Endothelial cell of umbilical vein (primary cell): ENCODE results near the gene SALL2. TPM values are rescaled to one million over a fixed set of nuclear protein-coding genes. Genes with fewer than 3 reads are reported as not detected.

ENCODE experiments used
- Bru-seq: library from RNA; stranded (reverse); fragments of 400-500 nt; gene quantifications from one replicate; lab custom pipeline; 2021; lab: Mats Ljungman, UMichigan
- BruChase-seq, 2 experiments: library from RNA; stranded (reverse); fragments of 400-500 nt; gene quantifications; one replicate each; lab custom pipeline; 2021; lab: Mats Ljungman, UMichigan
- BruUV-seq: library from RNA; stranded (reverse); fragments of 400-500 nt; replicated peaks from 2 replicates; lab custom pipeline; 2021; lab: Mats Ljungman, UMichigan
- CTCF ChIA-PET: fragments of 300-600, 350-600 bp; sonication (Branson Sonifier 250); formaldehyde crosslinking; loops from one replicate; lab custom pipeline; 2021; ENCODE audit warnings: antibody characterized with exemption, inconsistent platforms; lab: Charles Lee
- POLR2A ChIA-PET: fragments of 300-600, 350-600 bp; sonication (Branson Sonifier 250); formaldehyde crosslinking; loops from one replicate; lab custom pipeline; 2021; ENCODE audit warnings: antibody characterized with exemption, inconsistent platforms; lab: Charles Lee
- DNase-seq: peaks from one replicate; pipeline ENCODE4 v3.0.0-alpha.2; 2011; ENCODE audit warnings: low read depth, low spot score
- FAIRE-seq: peaks from 2 replicates; lab custom pipeline; 2011; peaks lifted over from hg19 to GRCh38; lab: Jason Lieb, UNC
- H2AFZ ChIP-seq: 2 replicates; pipeline ENCODE4 v1.6.0; 2012; ENCODE audit warnings: low read depth, low read length, control low read depth, inconsistent platforms
- H3K27ac ChIP-seq: 2 replicates; pipeline ENCODE4 v1.5.1; 2011; ENCODE audit warnings: low read depth, mild to moderate bottlenecking, control low read depth, low read length, moderate library complexity; ENCODE audit not compliant: insufficient read depth
- H3K27me3 ChIP-seq, 2 experiments: 2 replicates each; pipeline versions ENCODE4 v1.6.0 to v1.6.1; 2011; ENCODE audit warnings: low read length in 2 of 2, mixed read lengths in 1 of 2; ENCODE audit not compliant: control insufficient read depth in 2 of 2, insufficient read depth in 2 of 2
- H3K36me3 ChIP-seq, 2 experiments: 2 replicates in 1 of 2; 3 replicates in 1 of 2; pipeline ENCODE4 v1.5.1; 2011; ENCODE audit warnings: low read length in 2 of 2, mild to moderate bottlenecking in 1 of 2, moderate library complexity in 1 of 2; ENCODE audit not compliant: control insufficient read depth in 2 of 2, insufficient read depth in 2 of 2; ENCODE audit errors: extremely low read depth in 1 of 2
- H3K4me1 ChIP-seq: 3 replicates; pipeline ENCODE4 v1.5.1; 2011; ENCODE audit warnings: mild to moderate bottlenecking, low read length; ENCODE audit not compliant: control insufficient read depth, insufficient read depth; ENCODE audit errors: extremely low read depth
- H3K4me2 ChIP-seq: 2 replicates; pipeline ENCODE4 v1.6.1; 2011; ENCODE audit warnings: low read length, control low read depth, mixed read lengths; ENCODE audit not compliant: insufficient read depth
- H3K4me3 ChIP-seq, 3 experiments: fragments of 200-600 bp in 1 of 3; sonication (generic), shearing (Covaris generic) in 1 of 3; replicated peaks in 1 of 3; 2 replicates each; pipeline ENCODE4 v1.5.1; 2011 to 2016; ENCODE audit warnings: control low read depth in 3 of 3, low read length in 3 of 3, mild to moderate bottlenecking in 2 of 3, inconsistent platforms in 1 of 3, low read depth in 1 of 3, moderate library complexity in 1 of 3; ENCODE audit not compliant: insufficient read depth in 1 of 3
- H3K79me2 ChIP-seq: 2 replicates; pipeline ENCODE4 v1.6.0; 2012; ENCODE audit warnings: low read length, inconsistent platforms; ENCODE audit not compliant: control insufficient read depth, insufficient read depth
- H3K9ac ChIP-seq: replicated peaks from 2 replicates; pipeline ENCODE3; 2011; ENCODE audit warnings: low read length, control low read depth; ENCODE audit not compliant: insufficient read depth; ENCODE audit errors: extremely low read depth
- H3K9me1 ChIP-seq: replicated peaks from 3 replicates; pipeline ENCODE4 v1.6.0; 2011; ENCODE audit warnings: mild to moderate bottlenecking, low read length; ENCODE audit not compliant: control insufficient read depth, insufficient read depth; ENCODE audit errors: extremely low read depth
- H3K9me3 ChIP-seq: replicated peaks from 2 replicates; pipeline ENCODE4 v1.5.1; 2012; ENCODE audit warnings: low read length, inconsistent platforms; ENCODE audit not compliant: control insufficient read depth, insufficient read depth
- H4K20me1 ChIP-seq: replicated peaks from 2 replicates; pipeline ENCODE3; 2011; ENCODE audit warnings: mild to moderate bottlenecking, low read length; ENCODE audit not compliant: control insufficient read depth, insufficient read depth; ENCODE audit errors: extremely low read depth
- EZH2 ChIP-seq: IDR thresholded peaks from 2 replicates; pipeline ENCODE4 v1.6.1; 2012; ENCODE audit warnings: borderline replicate concordance, low read depth, mild to moderate bottlenecking, moderate library complexity, low read length, inconsistent platforms; ENCODE audit not compliant: severe bottlenecking
- FOS ChIP-seq: IDR thresholded peaks from 2 replicates; pipeline ENCODE4 v1.6.1; 2011; ENCODE audit warnings: mild to moderate bottlenecking, low read length, moderate library complexity, borderline replicate concordance; ENCODE audit not compliant: insufficient read depth
- GATA2 ChIP-seq: IDR thresholded peaks from 2 replicates; pipeline ENCODE4 v1.7.0; 2011; ENCODE audit warnings: low read depth, mild to moderate bottlenecking, moderate library complexity, mixed read lengths, low read length; ENCODE audit not compliant: insufficient read length, insufficient read depth
- JUN ChIP-seq: IDR thresholded peaks from 2 replicates; pipeline ENCODE4 v1.6.1; 2011; ENCODE audit warnings: borderline replicate concordance, low read depth; ENCODE audit not compliant: insufficient read length, insufficient read depth
- MYC ChIP-seq: IDR thresholded peaks from one replicate; pipeline ENCODE4 v1.6.1; 2011; ENCODE audit warnings: mild to moderate bottlenecking, low read depth, low read length
- POLR2A ChIP-seq: IDR thresholded peaks from 2 replicates; pipeline ENCODE4 v1.6.1; 2012; ENCODE audit warnings: low read depth, mild to moderate bottlenecking, control low read depth, low read length
- POLR2AphosphoS5 ChIP-seq: IDR thresholded peaks from 2 replicates; pipeline ENCODE4 v1.6.1; 2012; ENCODE audit warnings: low read depth, mild to moderate bottlenecking, control low read depth, low read length, moderate library complexity; ENCODE audit not compliant: insufficient read depth
- dilution Hi-C: fragments of 300-500 bp; cut with MboI; formaldehyde crosslinking; loops from one replicate; pipeline ENCODE4 v1.15.0; 2019; ENCODE audit warnings: low sequenced_read_pairs; ENCODE audit not compliant: extremely low pct_ligation_motif_present
- intact Hi-C: fragments of 100-400 bp; cut with micrococcal nuclease; formaldehyde crosslinking; loops from one replicate; pipeline ENCODE4 v1.10.0; 2022
- long read RNA-seq: library from polyadenylated mRNA; stranded (forward); transcript quantifications from one replicate; pipeline ENCODE4 v2.0.0, GENCODE V29; 2021
- polyA minus RNA-seq, 3 experiments: library from RNA; depleted of rRNA, polyadenylated mRNA; stranded (reverse); fragments of >200 nt; gene quantifications; 1 replicate in 1 of 3; 2 replicates in 2 of 3; pipeline ENCODE4 v1.2.3, GENCODE V29; 2011
- polyA plus RNA-seq, 4 experiments: library from polyadenylated mRNA; depleted of rRNA in 3 of 4; stranded (reverse) in 3 of 4; unstranded in 1 of 4; fragments of >200 nt; gene quantifications; 2 replicates each; pipeline versions ENCODE4 v1.2.1 to v1.2.3, GENCODE V29; 2011 to 2012; ENCODE audit warnings: missing spikeins in 1 of 4
- total RNA-seq: library from RNA; stranded (reverse); gene quantifications from 2 replicates; pipeline ENCODE4 v1.2.3, GENCODE V29; 2021
- TF ChIP-seq, protein P1 (sequence below), 2 donors: IDR thresholded peaks; 1 replicate in 1 of 2; 2 replicates in 1 of 2; pipeline ENCODE4 v1.5.1; 2011; ENCODE audit warnings: low read length in 2 of 2, mild to moderate bottlenecking in 2 of 2, moderate library complexity in 2 of 2, control low read depth in 1 of 2, inconsistent platforms in 1 of 2, low read depth in 1 of 2; ENCODE audit not compliant: insufficient read depth in 1 of 2; ENCODE audit errors: extremely low read depth in 1 of 2
- TF ChIP-seq, protein P2 (sequence below): IDR thresholded peaks from 2 replicates; pipeline ENCODE4 v1.6.1; 2011; ENCODE audit not compliant: insufficient read depth, insufficient read length

The SALL2 gene
- total RNA-seq (4.6 and 6.8 TPM in 2 replicates), polyA plus RNA-seq (2.8 and 4.3 TPM in 2 replicates), polyA minus RNA-seq (3.6 and 5.2 TPM in 2 replicates), Bru-seq, nascent RNA (percentile 25 among the genes with signal in this experiment), BruChase-seq, experiment 1, labeled RNA remaining after a 6-hour chase (percentile 31 among the genes with signal in this experiment), BruChase-seq, experiment 2, labeled RNA remaining after a 2-hour chase (percentile 39 among the genes with signal in this experiment)
- polyA plus RNA-seq (2011; cell fraction: cytosol; rRNA removed), result 2.4 and 3.0 TPM in 2 replicates
- polyA plus RNA-seq (2011; cell fraction: nucleus; rRNA removed), result 1.0 and 1.4 TPM in 2 replicates
- polyA plus RNA-seq (2012), result 1.4 and 1.7 TPM in 2 replicates
- polyA minus RNA-seq (2011; cell fraction: cytosol; rRNA and poly(A)+ RNA removed), result not detected
- 1.0 and 2.0 TPM in 2 replicates for polyA minus RNA-seq (2011; cell fraction: nucleus; rRNA and poly(A)+ RNA removed)
- long read RNA-seq, partial matches to known transcripts, result 5 of 5 reads
- long read RNA-seq, other reads (novel, unspliced or antisense), result 0 of 5 reads

DNA sequence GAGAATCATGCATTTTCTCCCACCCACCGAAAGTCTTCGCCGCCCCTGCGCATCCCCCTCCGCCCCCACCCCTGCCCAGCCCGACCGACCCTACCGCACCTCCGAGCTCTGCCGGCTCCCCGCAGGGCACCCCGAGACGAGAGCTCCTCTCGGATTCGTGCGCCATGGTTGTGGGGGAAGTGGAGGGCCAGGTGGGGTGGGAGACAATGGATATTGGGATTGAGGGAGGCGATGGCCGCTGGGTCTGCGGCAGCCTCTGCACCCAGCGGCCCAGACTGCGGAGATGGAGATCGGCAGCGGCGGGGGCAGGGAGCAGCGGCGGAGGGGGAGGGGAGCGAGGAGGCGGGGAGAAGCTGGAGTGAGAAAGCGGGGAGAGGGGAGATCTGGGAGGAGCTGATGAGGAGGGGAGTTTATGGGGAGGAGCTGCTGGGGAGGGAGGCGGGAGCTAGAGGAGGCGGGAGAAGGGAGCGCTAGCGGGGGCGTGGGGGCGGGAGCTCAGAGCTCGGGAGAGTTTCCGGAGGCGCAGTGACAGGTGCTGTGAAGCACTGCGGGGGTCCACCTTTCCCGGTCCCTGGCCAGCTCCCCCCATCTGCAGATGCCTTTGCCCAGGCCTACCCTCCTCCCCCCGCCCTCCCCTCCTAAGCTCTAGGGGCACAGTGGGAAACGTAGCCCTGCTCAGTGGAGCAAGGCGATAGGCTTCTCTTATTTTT lies at the start of gene SALL2:
Gene SALL2 (minus strand): TSS at position 385 of the 710 bp plus-strand sequence. CDS start 219 bp downstream, at position 166.
- Histone ChIP-seq H2AFZ (peak within 1 kb of the TSS; percentile 88), H3K9me1 (no peaks in the 10 kb centered on the region), H3K9ac (peak within 1 kb of the TSS; percentile 29), H3K4me3 (peak within 1 kb of the TSS; percentile 32 to 80 (median 67)), H3K27me3 (peaks cover 20 to 21% of the 10 kb centered on the region in 2 experiments), H3K4me2 (peak within 1 kb of the TSS; percentile 55), H3K4me1 (peaks cover 3% of the 10 kb centered on the region), H4K20me1 (no peaks in the 10 kb centered on the region), H3K27ac (no peak within 1 kb of the TSS), H3K9me3 (no peaks in the 10 kb centered on the region), H3K36me3 (no peaks in the 10 kb centered on the region), H3K79me2 (no peaks in the 10 kb centered on the region)
- FAIRE-seq (peak; percentile 59), DNase-seq (peak; percentile 63)
- BruUV-seq, result no TSS peak
- TF ChIP-seq MYC (no peak), JUN (no peak), EZH2 (no peak), GATA2 (no peak), POLR2AphosphoS5 (no peak), POLR2A (no peak), FOS (no peak)
- TF ChIP-seq, protein P1, sequence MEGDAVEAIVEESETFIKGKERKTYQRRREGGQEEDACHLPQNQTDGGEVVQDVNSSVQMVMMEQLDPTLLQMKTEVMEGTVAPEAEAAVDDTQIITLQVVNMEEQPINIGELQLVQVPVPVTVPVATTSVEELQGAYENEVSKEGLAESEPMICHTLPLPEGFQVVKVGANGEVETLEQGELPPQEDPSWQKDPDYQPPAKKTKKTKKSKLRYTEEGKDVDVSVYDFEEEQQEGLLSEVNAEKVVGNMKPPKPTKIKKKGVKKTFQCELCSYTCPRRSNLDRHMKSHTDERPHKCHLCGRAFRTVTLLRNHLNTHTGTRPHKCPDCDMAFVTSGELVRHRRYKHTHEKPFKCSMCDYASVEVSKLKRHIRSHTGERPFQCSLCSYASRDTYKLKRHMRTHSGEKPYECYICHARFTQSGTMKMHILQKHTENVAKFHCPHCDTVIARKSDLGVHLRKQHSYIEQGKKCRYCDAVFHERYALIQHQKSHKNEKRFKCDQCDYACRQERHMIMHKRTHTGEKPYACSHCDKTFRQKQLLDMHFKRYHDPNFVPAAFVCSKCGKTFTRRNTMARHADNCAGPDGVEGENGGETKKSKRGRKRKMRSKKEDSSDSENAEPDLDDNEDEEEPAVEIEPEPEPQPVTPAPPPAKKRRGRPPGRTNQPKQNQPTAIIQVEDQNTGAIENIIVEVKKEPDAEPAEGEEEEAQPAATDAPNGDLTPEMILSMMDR (IDR thresholded peaks at IDR 0.05; ENCODE audit: extremely low read depth in 1 of 2, insufficient read depth in 1 of 2, low read depth in 1 of 2, low read length in 2 of 2), result no peak
- TF ChIP-seq, protein P2, sequence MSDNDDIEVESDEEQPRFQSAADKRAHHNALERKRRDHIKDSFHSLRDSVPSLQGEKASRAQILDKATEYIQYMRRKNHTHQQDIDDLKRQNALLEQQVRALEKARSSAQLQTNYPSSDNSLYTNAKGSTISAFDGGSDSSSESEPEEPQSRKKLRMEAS, result no peak
- CTCF ChIA-PET, result interaction anchor here (0.9 to 3.1 kb wide), 5 partner anchors 12 to 30 kb away, joined by 3 to 28 read pairs (median 8); partner anchors contain the start of gene METTL3
- POLR2A ChIA-PET, result interaction anchor here (0.6 to 1.9 kb wide), 2 partner anchors 15 to 306 kb away, joined by 6 to 19 read pairs; partner anchors contain the start of gene METTL3
- dilution Hi-C loops (no loop called here), intact Hi-C loops (loop anchor here (1.0 kb wide), 1 partner anchor 15 kb away; the partner anchor contains the start of gene METTL3)
